SK-N-SH (cell line): ENCODE measurements around the gene RAB8B.

Experiments
- CTCF ChIP-seq: fragments of 200-600 bp; sonication (generic); IDR thresholded peaks from 2 replicates; pipeline ENCODE4 v1.6.1; 2017; ENCODE audit warnings: antibody characterized with exemption, mild to moderate bottlenecking, moderate library complexity
- SMC3 ChIP-seq: IDR thresholded peaks from 2 replicates; pipeline ENCODE4 v1.6.1; 2012; ENCODE audit warnings: low read depth, low read length, improper control_type of control experiment
- USF2 ChIP-seq: fragments of 150-350 bp; IDR thresholded peaks from 2 replicates; pipeline ENCODE4 v1.6.1; 2017; ENCODE audit warnings: antibody characterized with exemption, low read length, low read depth, borderline replicate concordance

- TF ChIP-seq CTCF (no peak), USF2 (no peak), SMC3 (no peak)
These were observed 8.2 kb downstream of the RAB8B start for GRCh38 chr15:63197626-63198025.
